Measurements from ENCODE around the gene IGF2BP3.
"Not testable (repeated sequence)": the region's sequence is repeated elsewhere in the genome, so short reads cannot be mapped to it uniquely, and the experiment has no call there.

IGF2BP3 gene

GRCh38 chr7:23422384-23422783 lies 47.9 kb downstream of the IGF2BP3 start:
- DNase-seq (ENCODE audit: low read depth in 2 of 2), result no peak

- no peak for DNase-seq (ENCODE audit: low read depth in 2 of 2)
Observed at GRCh38 chr7:23419845-23420244, 50.4 kb downstream of the IGF2BP3 start.

GRCh38 chr7:23419160-23419559 lies 51.1 kb downstream of the IGF2BP3 start:
- no peak for DNase-seq (ENCODE audit: low read depth in 2 of 2)

GRCh38 chr7:23418046-23418445 lies 52.2 kb downstream of the IGF2BP3 start:
- no peak for DNase-seq (ENCODE audit: low read depth in 2 of 2)

- DNase-seq (ENCODE audit: low read depth in 2 of 2), result no peak
Observed at GRCh38 chr7:23415198-23415597, 55.1 kb downstream of the IGF2BP3 start.

- no peak for DNase-seq (ENCODE audit: low read depth in 2 of 2)
Observed at GRCh38 chr7:23410446-23411183, 59.7 kb downstream of the IGF2BP3 start.

- DNase-seq (ENCODE audit: low read depth in 2 of 2), result not testable (repeated sequence)
Observed at GRCh38 chr7:23406564-23406963, 63.7 kb downstream of the IGF2BP3 start.

GRCh38 chr7:23405240-23405618 lies 65.1 kb downstream of the IGF2BP3 start:
- no peak for DNase-seq (ENCODE audit: low read depth in 2 of 2)

- peak in 1 of 2 donors; percentile 16 for DNase-seq (ENCODE audit: low read depth in 2 of 2)
Observed at GRCh38 chr7:23404546-23405239, 65.6 kb downstream of the IGF2BP3 start.

GRCh38 chr7:23403970-23404369 lies 66.3 kb downstream of the IGF2BP3 start:
- DNase-seq (ENCODE audit: low read depth in 2 of 2), result no peak

- not testable (repeated sequence) for DNase-seq (ENCODE audit: low read depth in 2 of 2)
Observed at GRCh38 chr7:23398090-23398489, 72.2 kb downstream of the IGF2BP3 start.

GRCh38 chr7:23397241-23397640 lies 73.0 kb downstream of the IGF2BP3 start:
- no peak for DNase-seq (ENCODE audit: low read depth in 2 of 2)

GRCh38 chr7:23396222-23397015 lies 73.9 kb downstream of the IGF2BP3 start:
- no peak for DNase-seq (ENCODE audit: low read depth in 2 of 2)

GRCh38 chr7:23394488-23395171 lies 75.7 kb downstream of the IGF2BP3 start:
- no peak for DNase-seq (ENCODE audit: low read depth in 2 of 2)

GRCh38 chr7:23393636-23394035 lies 76.7 kb downstream of the IGF2BP3 start:
- DNase-seq (ENCODE audit: low read depth in 2 of 2), result no peak

GRCh38 chr7:23389701-23390100 lies 80.6 kb downstream of the IGF2BP3 start:
- DNase-seq (ENCODE audit: low read depth in 2 of 2), result no peak

- no peak for DNase-seq (ENCODE audit: low read depth in 2 of 2)
Observed at GRCh38 chr7:23387583-23387982, 82.7 kb downstream of the IGF2BP3 start.

- no peak for DNase-seq (ENCODE audit: low read depth in 2 of 2)
Observed at GRCh38 chr7:23385140-23385539, 85.2 kb downstream of the IGF2BP3 start.

- no peak for DNase-seq (ENCODE audit: low read depth in 2 of 2)
Observed at GRCh38 chr7:23383225-23383624, 87.1 kb downstream of the IGF2BP3 start.

GRCh38 chr7:23380961-23381360 lies 89.3 kb downstream of the IGF2BP3 start:
- DNase-seq (ENCODE audit: low read depth in 2 of 2), result no peak

GRCh38 chr7:23380556-23380955 lies 89.7 kb downstream of the IGF2BP3 start:
- no peak for DNase-seq (ENCODE audit: low read depth in 2 of 2)

- DNase-seq (ENCODE audit: low read depth in 2 of 2), result no peak
Observed at GRCh38 chr7:23378996-23379395, 91.3 kb downstream of the IGF2BP3 start.

All from stimulated activated CD4-positive, alpha-beta T cell treated with anti-CD3 and anti-CD28 coated beads, Interleukin-4, amount 100 ng/mL, for 48 hours (primary cell).